K562 (cell line): ENCODE data around the gene PTPRM.

Experiments used
- CEBPB ChIP-seq: fragments of 450-650 bp; IDR thresholded peaks from 2 replicates; pipeline ENCODE4 v1.6.1; 2016; ENCODE audit warnings: missing genetic modification characterization, missing compliant biosample characterization
- ELF1 ChIP-seq: fragments of 200-800 bp; sonication (Bioruptor generic); IDR thresholded peaks from 2 replicates; pipeline ENCODE4 v1.6.1; 2016; ENCODE audit warnings: missing genetic modification characterization, missing compliant biosample characterization
- EZH2 ChIP-seq: IDR thresholded peaks from 2 replicates; pipeline ENCODE4 v1.6.1; 2012; ENCODE audit warnings: low read depth, mild to moderate bottlenecking, inconsistent platforms, low read length, borderline replicate concordance
- MEF2D ChIP-seq: conservative IDR thresholded peaks from 2 replicates; pipeline ENCODE4 v1.6.1; 2016; ENCODE audit warnings: low read depth, missing genetic modification characterization, missing compliant biosample characterization
- ZNF23 ChIP-seq: fragments of 250-450 bp; sonication (Bioruptor Pico); IDR thresholded peaks from 2 replicates; pipeline ENCODE4 v1.4.0; 2020; ENCODE audit warnings: mild to moderate bottlenecking
- ZNF77 ChIP-seq: fragments of 250-450 bp; sonication (Bioruptor Pico); IDR thresholded peaks from 2 replicates; pipeline ENCODE4 v1.5.0; 2020
- TF ChIP-seq, protein P1 (sequence below), 3 experiments: IDR thresholded peaks in 2 of 3; conservative IDR thresholded peaks in 1 of 3; 2 replicates each; pipeline ENCODE4 v1.5.1; 2011 to 2012; ENCODE audit warnings: low read length in 3 of 3, mild to moderate bottlenecking in 3 of 3, control low read depth in 2 of 3, improper control_type of control experiment in 1 of 3, inconsistent platforms in 1 of 3, low read depth in 1 of 3, mixed read lengths in 1 of 3, moderate library complexity in 1 of 3; ENCODE audit not compliant: insufficient read depth in 2 of 3
- TF ChIP-seq, protein P2 (sequence below): fragments of 450-650 bp; IDR thresholded peaks from 2 replicates; pipeline ENCODE4 v1.6.1; 2018; ENCODE audit not compliant: partially characterized antibody

DNA sequence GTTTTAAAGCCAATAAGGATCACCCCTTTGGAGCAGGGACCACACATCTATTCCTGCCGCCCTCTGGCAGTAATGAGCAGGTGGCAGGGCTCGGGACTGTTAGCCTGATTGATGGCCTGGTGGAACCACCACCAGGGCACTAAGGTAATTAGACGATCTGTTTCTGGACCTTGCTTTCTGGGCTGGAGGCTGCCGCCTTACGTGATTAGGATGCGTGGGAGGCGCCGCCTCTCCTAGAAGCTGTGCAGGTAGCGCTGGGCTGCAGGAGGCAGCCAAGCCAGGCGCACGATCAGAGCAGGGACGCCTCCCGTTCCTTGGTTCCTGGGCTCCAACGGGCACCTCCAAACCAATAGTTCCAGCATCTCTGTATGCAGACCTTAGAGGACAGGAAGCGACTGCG, 799.5 kb downstream of the PTPRM start:
- TF ChIP-seq, protein P1, sequence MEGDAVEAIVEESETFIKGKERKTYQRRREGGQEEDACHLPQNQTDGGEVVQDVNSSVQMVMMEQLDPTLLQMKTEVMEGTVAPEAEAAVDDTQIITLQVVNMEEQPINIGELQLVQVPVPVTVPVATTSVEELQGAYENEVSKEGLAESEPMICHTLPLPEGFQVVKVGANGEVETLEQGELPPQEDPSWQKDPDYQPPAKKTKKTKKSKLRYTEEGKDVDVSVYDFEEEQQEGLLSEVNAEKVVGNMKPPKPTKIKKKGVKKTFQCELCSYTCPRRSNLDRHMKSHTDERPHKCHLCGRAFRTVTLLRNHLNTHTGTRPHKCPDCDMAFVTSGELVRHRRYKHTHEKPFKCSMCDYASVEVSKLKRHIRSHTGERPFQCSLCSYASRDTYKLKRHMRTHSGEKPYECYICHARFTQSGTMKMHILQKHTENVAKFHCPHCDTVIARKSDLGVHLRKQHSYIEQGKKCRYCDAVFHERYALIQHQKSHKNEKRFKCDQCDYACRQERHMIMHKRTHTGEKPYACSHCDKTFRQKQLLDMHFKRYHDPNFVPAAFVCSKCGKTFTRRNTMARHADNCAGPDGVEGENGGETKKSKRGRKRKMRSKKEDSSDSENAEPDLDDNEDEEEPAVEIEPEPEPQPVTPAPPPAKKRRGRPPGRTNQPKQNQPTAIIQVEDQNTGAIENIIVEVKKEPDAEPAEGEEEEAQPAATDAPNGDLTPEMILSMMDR (IDR thresholded peaks at IDR 0.05 in 2 of 3, conservative IDR thresholded peaks at IDR 0.05 in 1 of 3; ENCODE audit: insufficient read depth in 2 of 3, low read depth in 1 of 3, low read length in 3 of 3) = no peak
- TF ChIP-seq ELF1 (tag) (no peak), EZH2 (no peak), ZNF77 (CRISPR knock-in tag) (no peak), MEF2D (tag) (no peak), CEBPB (tag) (no peak), ZNF23 (no peak)
- TF ChIP-seq, protein P2, sequence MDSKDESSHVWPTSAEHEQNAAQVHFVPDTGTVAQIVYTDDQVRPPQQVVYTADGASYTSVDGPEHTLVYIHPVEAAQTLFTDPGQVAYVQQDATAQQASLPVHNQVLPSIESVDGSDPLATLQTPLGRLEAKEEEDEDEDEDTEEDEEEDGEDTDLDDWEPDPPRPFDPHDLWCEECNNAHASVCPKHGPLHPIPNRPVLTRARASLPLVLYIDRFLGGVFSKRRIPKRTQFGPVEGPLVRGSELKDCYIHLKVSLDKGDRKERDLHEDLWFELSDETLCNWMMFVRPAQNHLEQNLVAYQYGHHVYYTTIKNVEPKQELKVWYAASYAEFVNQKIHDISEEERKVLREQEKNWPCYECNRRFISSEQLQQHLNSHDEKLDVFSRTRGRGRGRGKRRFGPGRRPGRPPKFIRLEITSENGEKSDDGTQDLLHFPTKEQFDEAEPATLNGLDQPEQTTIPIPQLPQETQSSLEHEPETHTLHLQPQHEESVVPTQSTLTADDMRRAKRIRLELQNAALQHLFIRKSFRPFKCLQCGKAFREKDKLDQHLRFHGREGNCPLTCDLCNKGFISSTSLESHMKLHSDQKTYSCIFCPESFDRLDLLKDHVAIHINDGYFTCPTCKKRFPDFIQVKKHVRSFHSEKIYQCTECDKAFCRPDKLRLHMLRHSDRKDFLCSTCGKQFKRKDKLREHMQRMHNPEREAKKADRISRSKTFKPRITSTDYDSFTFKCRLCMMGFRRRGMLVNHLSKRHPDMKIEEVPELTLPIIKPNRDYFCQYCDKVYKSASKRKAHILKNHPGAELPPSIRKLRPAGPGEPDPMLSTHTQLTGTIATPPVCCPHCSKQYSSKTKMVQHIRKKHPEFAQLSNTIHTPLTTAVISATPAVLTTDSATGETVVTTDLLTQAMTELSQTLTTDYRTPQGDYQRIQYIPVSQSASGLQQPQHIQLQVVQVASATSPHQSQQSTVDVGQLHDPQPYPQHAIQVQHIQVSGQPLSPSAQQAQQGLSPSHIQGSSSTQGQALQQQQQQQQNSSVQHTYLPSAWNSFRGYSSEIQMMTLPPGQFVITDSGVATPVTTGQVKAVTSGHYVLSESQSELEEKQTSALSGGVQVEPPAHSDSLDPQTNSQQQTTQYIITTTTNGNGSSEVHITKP = no peak
